Gastroesophageal sphincter (tissue), 4 donors: Measurements from ENCODE around the gene TRIM63. TPM values are rescaled to one million over a fixed set of nuclear protein-coding genes. Genes with fewer than 3 reads are reported as not detected.
A peak's percentile ranks its signal among the peaks of the same experiment; 100 is the strongest.

Experiments
- ATAC-seq: fragments of 150-250 bp; one replicate; pipeline ENCODE4 v1.9.1; 2016; ENCODE audit warnings: mild to moderate bottlenecking, moderate library complexity
- H3K27ac ChIP-seq, 4 donors: fragments of 200-600 bp; sonication (generic) in 3 of 4; 1 replicate in 3 of 4; 2 replicates in 1 of 4; pipeline ENCODE4 v1.5.1; 2016 to 2019
- H3K27me3 ChIP-seq: fragments of 200-600 bp; sonication (generic); one replicate; pipeline ENCODE4 v1.5.1; 2019
- H3K36me3 ChIP-seq, 2 donors: fragments of 200-600 bp; sonication (generic); one replicate each; pipeline ENCODE4 v1.5.1; 2019; ENCODE audit warnings: control low read depth in 1 of 2
- H3K4me1 ChIP-seq, 3 donors: fragments of 200-600 bp; sonication (generic); 1 replicate in 2 of 3; 2 replicates in 1 of 3; pipeline ENCODE4 v1.5.1; 2016 to 2019; ENCODE audit warnings: control low read depth in 2 of 3
- H3K4me3 ChIP-seq, 2 donors: fragments of 200-600 bp; sonication (generic); one replicate each; pipeline ENCODE4 v1.5.1; 2019; ENCODE audit warnings: mild to moderate bottlenecking in 1 of 2, moderate library complexity in 1 of 2
- H3K9me3 ChIP-seq, 3 donors: fragments of 200-600 bp; sonication (generic); one replicate each; pipeline ENCODE4 v1.5.1; 2017 to 2019; ENCODE audit warnings: control low read depth in 2 of 3
- CTCF ChIP-seq, 4 experiments: fragments of 200-600 bp in 2 of 4; fragments of 450-650 bp in 2 of 4; sonication (generic) in 1 of 4; IDR thresholded peaks; one replicate each; pipeline ENCODE4 v1.5.1; 2017 to 2019; ENCODE audit warnings: antibody characterized with exemption in 4 of 4, mild to moderate bottlenecking in 2 of 4, moderate library complexity in 2 of 4
- EP300 ChIP-seq: sonication (generic); formaldehyde crosslinking; IDR thresholded peaks from one replicate; pipeline ENCODE4 v1.6.1; 2017; ENCODE audit warnings: antibody characterized with exemption, mild to moderate bottlenecking
- POLR2A ChIP-seq, 2 donors: fragments of 450-650 bp; IDR thresholded peaks; one replicate each; pipeline ENCODE4 v1.6.1; 2017; ENCODE audit warnings: antibody characterized with exemption in 2 of 2, mild to moderate bottlenecking in 2 of 2, moderate library complexity in 1 of 2
- POLR2AphosphoS5 ChIP-seq: sonication (generic); formaldehyde crosslinking; IDR thresholded peaks from one replicate; pipeline ENCODE4 v1.6.1; 2017; ENCODE audit warnings: antibody characterized with exemption
- WGBS, 2 donors: methylation state at CpG; one replicate each; pipeline ENCODE4 v1.1.5; 2018; ENCODE audit warnings: low coverage in 1 of 2; 5-methylcytosine and 5-hydroxymethylcytosine counted together
- total RNA-seq, 4 donors: library from RNA; depleted of rRNA; stranded (reverse); fragments of >200 nt; gene quantifications; one replicate each; pipeline ENCODE4 v1.1.0, GENCODE V29; 2016

The TRIM63 gene
- total RNA-seq, 4 donors from 2014 or later = 0.15 to 2.3 (median 0.82) TPM

GRCh38 chr1:26044971-26045721 is 22.3 kb downstream of the TRIM63 start:
- WGBS, 2 donors = 30 to 64% methylated on average over 3 to 9 of the region's 29 CpGs
- ATAC-seq = no peak
- no peaks in the 10 kb centered on the region for H3K9me3 ChIP-seq
- no peak overlapping the region for H3K27ac ChIP-seq
- H3K27me3 ChIP-seq = peaks cover 97% of the 10 kb centered on the region
- no peaks in the 10 kb centered on the region for H3K36me3 ChIP-seq
- TF ChIP-seq CTCF (IDR thresholded peaks at IDR 0.05) = no peak
- TF ChIP-seq EP300 = no peak
- TF ChIP-seq POLR2A (IDR thresholded peaks at IDR 0.05) = no peak
- no peak for TF ChIP-seq POLR2AphosphoS5
- peaks cover 0 to 15% (median 3%) of the 10 kb centered on the region in 3 donors for H3K4me1 ChIP-seq
- peak overlapping the region in 1 of 2 donors; percentile 27 for H3K4me3 ChIP-seq

GRCh38 chr1:26044414-26044813 is 23.0 kb downstream of the TRIM63 start:
- Histone ChIP-seq H3K27me3 (peaks cover 98% of the 10 kb centered on the region), H3K9me3 (no peaks in the 10 kb centered on the region), H3K27ac (no peak overlapping the region), H3K4me3 (no peak overlapping the region), H3K4me1 (peaks cover 0 to 15% (median 3%) of the 10 kb centered on the region in 3 donors), H3K36me3 (no peaks in the 10 kb centered on the region)
- WGBS, 2 donors = 83 to 87% methylated on average over 2 to 3 of the region's 3 CpGs
- ATAC-seq = no peak
- no peak for TF ChIP-seq EP300
- TF ChIP-seq POLR2A (IDR thresholded peaks at IDR 0.05) = no peak
- no peak for TF ChIP-seq CTCF (IDR thresholded peaks at IDR 0.05)
- TF ChIP-seq POLR2AphosphoS5 = no peak

DNA sequence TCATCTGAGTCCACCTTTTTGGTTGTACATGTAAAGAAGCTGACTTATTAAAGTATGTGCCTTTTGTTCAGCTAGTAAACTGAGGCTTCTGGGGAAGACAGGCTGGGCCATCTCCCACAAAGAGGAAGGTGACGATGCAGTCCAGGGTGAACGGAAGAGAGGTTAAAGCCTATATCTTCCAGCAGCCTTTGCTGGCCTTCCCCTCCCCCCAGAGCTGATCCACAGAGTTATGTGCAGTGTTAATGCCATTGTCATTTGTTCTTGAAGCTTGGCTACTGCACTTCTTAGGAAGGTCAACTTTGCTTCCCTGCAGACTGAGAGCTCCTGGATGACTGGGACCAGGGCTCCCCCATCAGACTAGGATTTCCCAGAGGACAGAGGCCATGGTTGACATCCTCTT is 23.7 kb downstream of the TRIM63 start:
- WGBS, 2 donors = 77% methylated on average over 2 of the region's 2 CpGs; no CpG with 5 or more reads in 1 of the 2 donors
- H3K4me1 ChIP-seq = peaks cover 0 to 15% (median 3%) of the 10 kb centered on the region in 3 donors
- no peaks in the 10 kb centered on the region for H3K9me3 ChIP-seq
- ATAC-seq = no peak
- no peak for TF ChIP-seq POLR2A (IDR thresholded peaks at IDR 0.05)
- no peak for TF ChIP-seq CTCF (IDR thresholded peaks at IDR 0.05)
- no peak for TF ChIP-seq POLR2AphosphoS5
- no peak for TF ChIP-seq EP300
- no peak overlapping the region for H3K4me3 ChIP-seq
- H3K27ac ChIP-seq = no peak overlapping the region
- H3K27me3 ChIP-seq = peaks cover 92% of the 10 kb centered on the region
- no peaks in the 10 kb centered on the region for H3K36me3 ChIP-seq

GRCh38 chr1:26041978-26042377 is 25.5 kb downstream of the TRIM63 start:
- peaks cover 74% of the 10 kb centered on the region for H3K27me3 ChIP-seq
- no peak for ATAC-seq
- no peaks in the 10 kb centered on the region for H3K36me3 ChIP-seq
- H3K4me1 ChIP-seq = peaks cover 0 to 15% (median 3%) of the 10 kb centered on the region in 3 donors
- TF ChIP-seq POLR2AphosphoS5 = no peak
- no peak for TF ChIP-seq POLR2A (IDR thresholded peaks at IDR 0.05)
- no peak for TF ChIP-seq CTCF (IDR thresholded peaks at IDR 0.05)
- no peak for TF ChIP-seq EP300
- no peak overlapping the region for H3K27ac ChIP-seq
- no peaks in the 10 kb centered on the region for H3K9me3 ChIP-seq
- H3K4me3 ChIP-seq = no peak overlapping the region
- 56 to 73% methylated on average over 4 of the region's 4 CpGs for WGBS, 2 donors

GRCh38 chr1:26041401-26041800 is 26.0 kb downstream of the TRIM63 start:
- Histone ChIP-seq H3K27ac (no peak overlapping the region), H3K27me3 (peaks cover 68% of the 10 kb centered on the region), H3K4me1 (peaks cover 0 to 15% (median 3%) of the 10 kb centered on the region in 3 donors), H3K36me3 (no peaks in the 10 kb centered on the region), H3K4me3 (no peak overlapping the region), H3K9me3 (no peaks in the 10 kb centered on the region)
- no peak for TF ChIP-seq CTCF (IDR thresholded peaks at IDR 0.05)
- TF ChIP-seq POLR2A (IDR thresholded peaks at IDR 0.05) = no peak
- no peak for TF ChIP-seq EP300
- TF ChIP-seq POLR2AphosphoS5 = no peak
- WGBS, 2 donors = 93% methylated on average over 2 of the region's 7 CpGs; no CpG with 5 or more reads in 1 of the 2 donors
- ATAC-seq = no peak
